ENCODE measurements around the gene RASA2. TPM values are rescaled to one million over a fixed set of nuclear protein-coding genes. Genes with fewer than 3 reads are reported as not detected.
"Not testable (repeated sequence)": the region's sequence is repeated elsewhere in the genome, so short reads cannot be mapped to it uniquely, and the experiment has no call there.

RASA2 gene
- total RNA-seq, 2 experiments from 2014 or later = 62.6 to 70.8 TPM

DNA sequence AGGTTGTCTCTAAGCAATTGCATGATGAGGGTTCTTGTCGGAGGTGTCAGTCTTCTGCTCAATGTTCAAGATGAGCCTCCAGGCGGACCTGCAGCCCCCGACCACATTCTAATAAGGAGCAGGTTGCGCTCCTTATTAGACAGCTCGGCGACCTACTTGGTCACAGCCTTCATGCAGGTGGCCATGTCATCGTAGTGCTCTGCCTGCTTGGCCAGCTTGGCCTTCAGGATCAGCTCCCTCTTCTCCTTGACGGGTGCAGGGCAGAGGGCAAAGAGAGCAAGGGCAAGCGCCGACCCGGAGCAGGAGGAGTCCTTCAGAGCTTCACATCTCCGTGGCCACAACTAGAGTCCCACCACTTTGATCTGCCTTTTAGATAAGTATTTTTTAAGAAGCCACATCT, 113.5 kb downstream of the RASA2 start:
- no peaks in the 10 kb centered on the region for H3K4me1 Mint-ChIP-seq
- no peak for ATAC-seq (ENCODE audit: low read depth)
- H3K36me3 Mint-ChIP-seq = peaks cover 67% of the 10 kb centered on the region
- DNase-seq = no peak
- no peaks in the 10 kb centered on the region for H3K27me3 Mint-ChIP-seq
- peaks cover 5% of the 10 kb centered on the region for H3K9me3 Mint-ChIP-seq
- no peak overlapping the region for H3K27ac Mint-ChIP-seq
- H3K4me3 Mint-ChIP-seq = no peak overlapping the region
- POLR2A ChIA-PET = no interaction called here

DNA sequence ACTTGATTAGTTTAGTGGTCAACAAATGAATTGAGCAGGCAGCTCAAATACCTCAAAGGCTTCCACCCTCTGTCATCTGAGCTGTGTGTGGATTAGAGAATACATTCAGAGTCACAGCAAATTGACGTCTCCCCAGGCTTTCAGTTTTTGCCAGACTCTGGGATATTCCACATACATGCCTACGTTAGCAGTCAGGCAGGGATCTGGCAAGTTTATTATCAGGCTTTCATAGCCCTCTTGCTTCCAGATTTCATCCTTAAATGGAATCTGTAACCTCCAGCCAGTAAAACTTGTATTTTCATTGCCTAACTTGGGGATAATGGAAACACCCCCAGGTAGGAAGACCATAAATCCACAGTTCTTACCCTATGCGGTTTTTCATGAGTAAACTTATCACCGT, 115.9 kb downstream of the RASA2 start:
- Mint-ChIP-seq H3K9me3 (peaks cover 5% of the 10 kb centered on the region), H3K27ac (no peak overlapping the region), H3K4me3 (no peak overlapping the region), H3K27me3 (no peaks in the 10 kb centered on the region), H3K4me1 (no peaks in the 10 kb centered on the region), H3K36me3 (peaks cover 48% of the 10 kb centered on the region)
- DNase-seq (no peak), ATAC-seq (ENCODE audit: low read depth) (no peak)
- POLR2A ChIA-PET = no interaction called here

DNA sequence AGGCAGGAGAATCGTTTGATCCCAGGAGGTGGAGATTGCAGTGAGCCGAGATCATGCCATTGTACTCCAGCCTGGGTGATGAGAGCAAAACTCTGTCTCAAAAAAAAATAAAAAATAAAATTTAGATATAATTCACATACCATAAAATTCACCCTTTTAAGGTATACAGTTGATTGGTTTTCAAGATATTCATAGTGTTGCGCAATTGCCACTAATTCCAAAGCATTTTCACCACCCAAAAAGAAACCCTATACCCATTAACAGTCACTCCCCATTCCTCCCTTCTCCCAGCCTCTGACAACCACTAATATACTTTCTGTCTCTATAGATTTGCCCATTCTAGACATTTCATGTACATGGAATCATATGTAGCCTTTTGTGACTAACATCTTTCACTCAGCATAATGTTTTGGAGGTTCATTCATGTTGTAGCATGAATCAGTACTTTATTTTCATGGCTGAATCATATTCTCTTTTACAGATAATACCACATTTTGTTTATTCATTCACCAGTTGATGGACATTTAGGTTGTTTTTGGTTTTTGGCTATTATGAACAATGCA, 116.7 kb downstream of the RASA2 start:
- Mint-ChIP-seq H3K4me3 (no peak overlapping the region), H3K9me3 (peaks cover 5% of the 10 kb centered on the region), H3K36me3 (peaks cover 50% of the 10 kb centered on the region), H3K27ac (no peak overlapping the region), H3K27me3 (no peaks in the 10 kb centered on the region), H3K4me1 (no peaks in the 10 kb centered on the region)
- ATAC-seq (ENCODE audit: low read depth) = no peak
- DNase-seq = no peak
- POLR2A ChIA-PET = no interaction called here

- POLR2A ChIA-PET = no interaction called here
- Mint-ChIP-seq H3K4me1 (no peaks in the 10 kb centered on the region), H3K9me3 (peaks cover 2% of the 10 kb centered on the region), H3K27me3 (no peaks in the 10 kb centered on the region), H3K4me3 (no peak overlapping the region), H3K36me3 (peaks cover 42% of the 10 kb centered on the region), H3K27ac (no peak overlapping the region)
- ATAC-seq (ENCODE audit: low read depth) = no peak
- no peak for DNase-seq
Measured at GRCh38 chr3:141605883-141606282, 119.1 kb downstream of the RASA2 start.

GRCh38 chr3:141608438-141608837, 121.6 kb downstream of the RASA2 start:
- Mint-ChIP-seq H3K4me3 (no peak overlapping the region), H3K27me3 (no peaks in the 10 kb centered on the region), H3K36me3 (peaks cover 33% of the 10 kb centered on the region), H3K27ac (no peak overlapping the region), H3K4me1 (no peaks in the 10 kb centered on the region), H3K9me3 (no peaks in the 10 kb centered on the region)
- POLR2A ChIA-PET = no interaction called here
- DNase-seq = no peak
- no peak for ATAC-seq (ENCODE audit: low read depth)

GRCh38 chr3:141610939-141611338, 124.1 kb downstream of the RASA2 start:
- no peaks in the 10 kb centered on the region for H3K9me3 Mint-ChIP-seq
- H3K4me3 Mint-ChIP-seq = no peak overlapping the region
- H3K27me3 Mint-ChIP-seq = no peaks in the 10 kb centered on the region
- no peaks in the 10 kb centered on the region for H3K4me1 Mint-ChIP-seq
- H3K27ac Mint-ChIP-seq = no peak overlapping the region
- POLR2A ChIA-PET = no interaction called here
- ATAC-seq (ENCODE audit: low read depth) (no peak), DNase-seq (no peak)
- H3K36me3 Mint-ChIP-seq = peaks cover 33% of the 10 kb centered on the region

GRCh38 chr3:141618103-141618910, 131.5 kb downstream of the RASA2 start:
- Mint-ChIP-seq H3K36me3 (peaks cover 26% of the 10 kb centered on the region), H3K9me3 (no peaks in the 10 kb centered on the region), H3K4me1 (peaks cover 8% of the 10 kb centered on the region), H3K4me3 (no peak overlapping the region), H3K27me3 (no peaks in the 10 kb centered on the region), H3K27ac (no peak overlapping the region)
- ATAC-seq (ENCODE audit: low read depth) = no peak
- POLR2A ChIA-PET = no interaction called here
- no peak for DNase-seq

GRCh38 chr3:141618938-141619337, 132.1 kb downstream of the RASA2 start:
- Mint-ChIP-seq H3K4me1 (peaks cover 8% of the 10 kb centered on the region), H3K27me3 (no peaks in the 10 kb centered on the region), H3K9me3 (no peaks in the 10 kb centered on the region), H3K4me3 (no peak overlapping the region), H3K36me3 (peaks cover 26% of the 10 kb centered on the region), H3K27ac (no peak overlapping the region)
- no peak for DNase-seq
- POLR2A ChIA-PET = no interaction called here
- ATAC-seq (ENCODE audit: low read depth) = no peak

GRCh38 chr3:141619450-141619849, 132.6 kb downstream of the RASA2 start:
- Mint-ChIP-seq H3K4me1 (peaks cover 8% of the 10 kb centered on the region), H3K27ac (no peak overlapping the region), H3K4me3 (no peak overlapping the region), H3K9me3 (no peaks in the 10 kb centered on the region), H3K27me3 (no peaks in the 10 kb centered on the region), H3K36me3 (peaks cover 24% of the 10 kb centered on the region)
- DNase-seq = no peak
- ATAC-seq (ENCODE audit: low read depth) = no peak
- POLR2A ChIA-PET = no interaction called here

- no peak for DNase-seq
- POLR2A ChIA-PET = no interaction called here
- peaks cover 5% of the 10 kb centered on the region for H3K9me3 Mint-ChIP-seq
- no peak for ATAC-seq (ENCODE audit: low read depth)
- peaks cover 4% of the 10 kb centered on the region for H3K4me1 Mint-ChIP-seq
- no peak overlapping the region for H3K27ac Mint-ChIP-seq
- H3K36me3 Mint-ChIP-seq = peaks cover 2% of the 10 kb centered on the region
- H3K4me3 Mint-ChIP-seq = no peak overlapping the region
- H3K27me3 Mint-ChIP-seq = no peaks in the 10 kb centered on the region
Measured at GRCh38 chr3:141623691-141624090, 136.9 kb downstream of the RASA2 start.

DNA sequence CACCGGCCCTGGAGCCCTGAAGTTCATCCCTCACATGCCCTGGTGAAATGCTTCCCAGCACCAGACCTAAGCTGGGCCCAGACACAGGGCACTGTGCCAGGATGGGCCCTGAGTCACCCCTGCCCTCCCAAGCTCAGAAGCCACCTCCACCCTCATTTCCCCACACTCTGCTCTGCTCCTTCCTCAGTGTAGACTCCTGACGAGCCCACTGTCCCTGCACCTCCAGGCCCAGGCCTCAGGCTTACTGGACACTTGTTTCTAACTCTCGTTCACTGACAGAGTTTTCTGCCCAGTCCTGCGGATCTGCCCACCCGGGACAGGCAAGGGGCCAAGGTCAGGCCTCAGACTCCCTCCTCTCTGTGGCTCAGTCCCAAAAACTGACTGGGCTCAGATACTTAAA, 138.7 kb downstream of the RASA2 start:
- peaks cover 11% of the 10 kb centered on the region for H3K9me3 Mint-ChIP-seq
- no peaks in the 10 kb centered on the region for H3K27me3 Mint-ChIP-seq
- peaks cover 6% of the 10 kb centered on the region for H3K4me1 Mint-ChIP-seq
- DNase-seq = no peak
- peaks cover 2% of the 10 kb centered on the region for H3K36me3 Mint-ChIP-seq
- POLR2A ChIA-PET = no interaction called here
- ATAC-seq (ENCODE audit: low read depth) = no peak
- H3K4me3 Mint-ChIP-seq = no peak overlapping the region
- no peak overlapping the region for H3K27ac Mint-ChIP-seq

DNA sequence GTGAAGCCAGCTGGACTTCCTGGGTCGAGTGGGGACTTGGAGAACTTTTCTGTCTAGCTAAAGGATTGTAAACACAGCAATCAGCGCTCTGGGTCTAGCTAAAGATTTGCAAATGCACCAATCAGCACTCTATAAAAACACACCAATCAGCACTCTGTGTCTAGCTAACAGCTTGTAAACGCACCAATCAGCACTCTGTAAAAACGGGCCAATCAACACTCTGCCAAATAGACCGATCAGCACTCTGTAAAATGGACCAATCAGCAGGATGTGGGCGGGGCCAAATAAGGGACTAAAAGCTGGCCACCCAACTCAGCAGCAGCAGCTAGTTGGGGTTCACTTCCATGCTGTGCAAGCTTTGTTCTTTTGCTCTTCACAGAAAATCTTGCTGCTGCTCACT, 141.5 kb downstream of the RASA2 start:
- DNase-seq; H3K4me3 Mint-ChIP-seq; POLR2A ChIA-PET; H3K27me3 Mint-ChIP-seq; H3K27ac Mint-ChIP-seq; H3K4me1 Mint-ChIP-seq; H3K36me3 Mint-ChIP-seq; ATAC-seq (ENCODE audit: low read depth): not testable (repeated sequence)
- peaks cover 11% of the 10 kb centered on the region for H3K9me3 Mint-ChIP-seq

GRCh38 chr3:141628868-141629441, 142.1 kb downstream of the RASA2 start:
- H3K4me3 Mint-ChIP-seq; H3K4me1 Mint-ChIP-seq; POLR2A ChIA-PET; H3K27ac Mint-ChIP-seq; H3K27me3 Mint-ChIP-seq; DNase-seq; ATAC-seq (ENCODE audit: low read depth); H3K36me3 Mint-ChIP-seq: not testable (repeated sequence)
- H3K9me3 Mint-ChIP-seq = peaks cover 11% of the 10 kb centered on the region

- no peak for ATAC-seq (ENCODE audit: low read depth)
- H3K4me1 Mint-ChIP-seq = peaks cover 3% of the 10 kb centered on the region
- POLR2A ChIA-PET = no interaction called here
- H3K4me3 Mint-ChIP-seq = no peak overlapping the region
- peaks cover 11% of the 10 kb centered on the region for H3K9me3 Mint-ChIP-seq
- DNase-seq = no peak
- H3K27ac Mint-ChIP-seq = no peak overlapping the region
- H3K27me3 Mint-ChIP-seq = peaks cover 7% of the 10 kb centered on the region
- H3K36me3 Mint-ChIP-seq = no peaks in the 10 kb centered on the region
Measured at GRCh38 chr3:141629976-141630375, 143.1 kb downstream of the RASA2 start.
